ENCODE measurements around the gene IFNGR2.
A peak's percentile ranks its signal among the peaks of the same experiment; 100 is the strongest.

The IFNGR2 gene

DNA sequence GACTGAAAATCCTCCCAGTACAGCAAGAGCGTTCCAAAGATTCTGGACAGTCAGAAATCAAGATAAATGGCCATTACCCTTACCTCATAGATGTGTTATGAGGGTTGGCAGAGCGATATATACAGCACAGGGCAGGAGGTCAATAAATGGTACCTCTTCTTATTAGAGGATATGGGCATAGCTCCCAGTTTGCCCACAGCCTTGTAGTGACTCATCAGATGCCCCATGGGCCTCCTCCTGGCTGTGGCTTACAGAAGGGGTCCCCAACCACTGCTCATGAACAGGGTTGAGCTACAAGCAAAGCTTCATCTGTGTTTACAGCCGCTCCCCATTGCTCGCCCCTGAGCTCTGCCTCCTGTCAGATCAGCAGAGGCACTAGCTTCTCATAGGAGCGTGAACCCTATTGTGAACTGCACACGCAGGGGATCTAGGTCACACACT is 7.3 kb upstream of the IFNGR2 start:
- Histone ChIP-seq H3K27me3 (ENCODE audit: control insufficient read depth in 3 of 3, insufficient read depth in 3 of 3, low read depth in 1 of 3, low read length in 3 of 3) (peaks cover 0 to 2% (median 0%) of the 10 kb centered on the region in 3 experiments), H2BK120ac (ENCODE audit: low read depth, low read length) (no peak overlapping the region), H3K9me3 (replicated peaks in 1 of 2; ENCODE audit: control insufficient read depth in 2 of 2, insufficient read depth in 1 of 2, low read depth in 1 of 2, low read length in 2 of 2) (no peaks in the 10 kb centered on the region), H2BK5ac (ENCODE audit: low read length) (no peak overlapping the region), H4K8ac (ENCODE audit: low read depth, low read length) (no peak overlapping the region), H2BK15ac (ENCODE audit: low read length) (no peak overlapping the region), H2AFZ (ENCODE audit: low read length) (no peak overlapping the region), H3K14ac (ENCODE audit: low read length) (no peak overlapping the region), H3K27ac (replicated peaks; ENCODE audit: low read length) (no peak overlapping the region), H4K91ac (ENCODE audit: low read depth, low read length, poor library complexity) (no peak overlapping the region), H3K36me3 (replicated peaks in 1 of 2; ENCODE audit: control insufficient read depth in 2 of 2, insufficient read depth in 2 of 2, low read length in 2 of 2) (no peaks in the 10 kb centered on the region), H3K4me2 (ENCODE audit: insufficient read depth, low read length, poor library complexity, severe bottlenecking) (no peak overlapping the region), H3K18ac (ENCODE audit: low read length) (no peak overlapping the region), H3K4me1 (ENCODE audit: control insufficient read depth in 2 of 2, insufficient read depth in 1 of 2, low read depth in 1 of 2, low read length in 2 of 2) (peaks cover 0 to 5% of the 10 kb centered on the region in 2 donors), H3K9ac (ENCODE audit: low read depth, low read length, poor library complexity) (no peak overlapping the region), H3K23ac (ENCODE audit: low read depth, low read length, poor library complexity) (no peak overlapping the region), H3K4ac (ENCODE audit: low read length) (no peak overlapping the region), H2AK5ac (ENCODE audit: low read depth, low read length) (no peak overlapping the region), H2BK12ac (ENCODE audit: low read length) (no peak overlapping the region), H3K4me3 (ENCODE audit: low read length in 2 of 2) (peak overlapping the region in 1 of 2 donors; percentile 64), H3K79me1 (ENCODE audit: low read depth, low read length) (peaks cover 2% of the 10 kb centered on the region)
- no peak for DNase-seq (ENCODE audit: low spot score)
- WGBS, 2 donors (ENCODE audit: extremely low coverage in 2 of 2, insufficient read length in 2 of 2, insufficient replicate concordance in 1 of 2) = no CpG with 5 or more reads among the region's 6 CpGs

DNA sequence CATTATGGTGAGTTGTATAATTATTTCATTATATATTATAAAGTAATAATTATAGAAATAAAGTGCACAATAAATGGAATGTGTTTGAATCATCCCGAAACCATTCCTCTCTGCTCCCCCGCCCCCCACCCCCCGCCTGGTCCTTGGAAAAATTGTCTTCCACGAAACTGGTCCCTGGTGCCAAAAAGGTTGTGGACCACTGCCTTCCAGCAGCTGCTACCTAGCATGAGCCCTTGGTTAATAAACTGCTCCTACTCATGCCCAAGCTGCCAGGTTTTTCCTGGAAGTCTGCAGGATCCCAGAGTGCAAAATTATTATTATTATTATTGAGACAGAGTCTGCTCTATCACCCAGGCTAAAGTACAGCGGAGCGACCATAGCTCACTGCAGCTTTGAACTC is 6.8 kb upstream of the IFNGR2 start:
- H3K79me1 ChIP-seq (ENCODE audit: low read depth, low read length) = peaks cover 2% of the 10 kb centered on the region
- no peaks in the 10 kb centered on the region for H3K36me3 ChIP-seq (replicated peaks in 1 of 2; ENCODE audit: control insufficient read depth in 2 of 2, insufficient read depth in 2 of 2, low read length in 2 of 2)
- no peak overlapping the region for H3K9ac ChIP-seq (ENCODE audit: low read depth, low read length, poor library complexity)
- H3K9me3 ChIP-seq (replicated peaks in 1 of 2; ENCODE audit: control insufficient read depth in 2 of 2, insufficient read depth in 1 of 2, low read depth in 1 of 2, low read length in 2 of 2) = no peaks in the 10 kb centered on the region
- WGBS, 2 donors (ENCODE audit: extremely low coverage in 2 of 2, insufficient read length in 2 of 2, insufficient replicate concordance in 1 of 2) = no CpG with 5 or more reads among the region's 6 CpGs
- H3K4ac ChIP-seq (ENCODE audit: low read length) = no peak overlapping the region
- H2BK5ac ChIP-seq (ENCODE audit: low read length) = no peak overlapping the region
- no peak overlapping the region for H2BK120ac ChIP-seq (ENCODE audit: low read depth, low read length)
- no peak overlapping the region for H4K8ac ChIP-seq (ENCODE audit: low read depth, low read length)
- no peak overlapping the region for H3K4me3 ChIP-seq (ENCODE audit: low read length in 2 of 2)
- H2BK12ac ChIP-seq (ENCODE audit: low read length) = no peak overlapping the region
- H3K27me3 ChIP-seq (ENCODE audit: control insufficient read depth in 3 of 3, insufficient read depth in 3 of 3, low read depth in 1 of 3, low read length in 3 of 3) = peaks cover 0 to 2% (median 0%) of the 10 kb centered on the region in 3 experiments
- no peak overlapping the region for H2AFZ ChIP-seq (ENCODE audit: low read length)
- no peak for DNase-seq (ENCODE audit: low spot score)
- no peak overlapping the region for H2BK15ac ChIP-seq (ENCODE audit: low read length)
- no peak overlapping the region for H2AK5ac ChIP-seq (ENCODE audit: low read depth, low read length)
- no peak overlapping the region for H3K14ac ChIP-seq (ENCODE audit: low read length)
- no peak overlapping the region for H3K18ac ChIP-seq (ENCODE audit: low read length)
- no peak overlapping the region for H3K23ac ChIP-seq (ENCODE audit: low read depth, low read length, poor library complexity)
- no peak overlapping the region for H3K27ac ChIP-seq (replicated peaks; ENCODE audit: low read length)
- H3K4me2 ChIP-seq (ENCODE audit: insufficient read depth, low read length, poor library complexity, severe bottlenecking) = no peak overlapping the region
- peaks cover 0 to 5% of the 10 kb centered on the region in 2 donors for H3K4me1 ChIP-seq (ENCODE audit: control insufficient read depth in 2 of 2, insufficient read depth in 1 of 2, low read depth in 1 of 2, low read length in 2 of 2)
- H4K91ac ChIP-seq (ENCODE audit: low read depth, low read length, poor library complexity) = no peak overlapping the region

DNA sequence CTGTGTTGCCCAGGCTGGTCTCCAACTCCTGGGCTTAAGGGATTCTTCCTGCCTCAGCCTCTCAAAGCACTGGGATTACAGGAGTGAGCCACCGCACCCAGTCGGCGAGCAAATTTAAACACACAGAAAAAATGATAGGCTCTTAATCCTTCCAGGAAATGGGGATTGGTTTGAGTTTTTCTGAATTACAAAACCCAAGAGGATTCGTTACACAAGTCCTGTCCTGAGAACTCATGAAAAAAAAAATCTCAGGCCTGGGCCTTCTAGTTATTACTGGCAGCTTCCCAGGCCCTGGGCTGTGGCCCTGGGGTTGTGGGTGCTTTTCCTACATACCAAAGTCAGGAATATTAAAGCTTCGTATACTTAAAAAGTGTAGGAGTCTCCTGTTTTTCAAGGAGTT is 6.3 kb upstream of the IFNGR2 start:
- no peak overlapping the region for H2BK5ac ChIP-seq (ENCODE audit: low read length)
- H3K4me1 ChIP-seq (ENCODE audit: control insufficient read depth in 2 of 2, insufficient read depth in 1 of 2, low read depth in 1 of 2, low read length in 2 of 2) = peaks cover 0 to 5% of the 10 kb centered on the region in 2 donors
- no peak overlapping the region for H3K4me3 ChIP-seq (ENCODE audit: low read length in 2 of 2)
- H2BK12ac ChIP-seq (ENCODE audit: low read length) = no peak overlapping the region
- no peaks in the 10 kb centered on the region for H3K36me3 ChIP-seq (replicated peaks in 1 of 2; ENCODE audit: control insufficient read depth in 2 of 2, insufficient read depth in 2 of 2, low read length in 2 of 2)
- peaks cover 0 to 2% (median 0%) of the 10 kb centered on the region in 3 experiments for H3K27me3 ChIP-seq (ENCODE audit: control insufficient read depth in 3 of 3, insufficient read depth in 3 of 3, low read depth in 1 of 3, low read length in 3 of 3)
- peaks cover 2% of the 10 kb centered on the region for H3K79me1 ChIP-seq (ENCODE audit: low read depth, low read length)
- no peak overlapping the region for H3K14ac ChIP-seq (ENCODE audit: low read length)
- H3K9me3 ChIP-seq (replicated peaks in 1 of 2; ENCODE audit: control insufficient read depth in 2 of 2, insufficient read depth in 1 of 2, low read depth in 1 of 2, low read length in 2 of 2) = no peaks in the 10 kb centered on the region
- WGBS, 2 donors (ENCODE audit: extremely low coverage in 2 of 2, insufficient read length in 2 of 2, insufficient replicate concordance in 1 of 2) = no CpG with 5 or more reads among the region's 5 CpGs
- H4K91ac ChIP-seq (ENCODE audit: low read depth, low read length, poor library complexity) = no peak overlapping the region
- H3K18ac ChIP-seq (ENCODE audit: low read length) = no peak overlapping the region
- no peak overlapping the region for H2BK120ac ChIP-seq (ENCODE audit: low read depth, low read length)
- no peak overlapping the region for H2BK15ac ChIP-seq (ENCODE audit: low read length)
- H3K27ac ChIP-seq (replicated peaks; ENCODE audit: low read length) = no peak overlapping the region
- H2AFZ ChIP-seq (ENCODE audit: low read length) = no peak overlapping the region
- no peak for DNase-seq (ENCODE audit: low spot score)
- H3K4ac ChIP-seq (ENCODE audit: low read length) = no peak overlapping the region
- no peak overlapping the region for H3K4me2 ChIP-seq (ENCODE audit: insufficient read depth, low read length, poor library complexity, severe bottlenecking)
- H3K9ac ChIP-seq (ENCODE audit: low read depth, low read length, poor library complexity) = no peak overlapping the region
- no peak overlapping the region for H2AK5ac ChIP-seq (ENCODE audit: low read depth, low read length)
- no peak overlapping the region for H3K23ac ChIP-seq (ENCODE audit: low read depth, low read length, poor library complexity)
- no peak overlapping the region for H4K8ac ChIP-seq (ENCODE audit: low read depth, low read length)

DNA sequence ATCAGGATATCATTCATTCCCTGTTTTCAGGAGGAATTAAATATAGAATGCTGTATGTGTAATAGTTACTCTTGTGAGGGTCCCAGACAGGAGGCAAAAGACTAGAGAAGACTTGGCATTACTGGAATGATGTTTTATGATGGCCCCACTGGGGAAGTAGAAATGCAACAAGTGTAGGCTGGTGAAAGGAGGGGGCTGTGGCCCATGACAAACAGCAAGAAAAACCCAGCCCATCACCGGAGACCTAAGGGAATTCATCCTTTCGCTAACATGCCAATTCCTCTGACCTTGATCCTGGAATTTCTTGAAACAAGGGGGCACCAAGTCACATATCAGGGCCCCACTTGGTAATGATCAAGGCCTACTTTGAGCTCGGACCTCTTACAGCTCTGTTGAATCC is 5.5 kb upstream of the IFNGR2 start:
- no peak overlapping the region for H3K9ac ChIP-seq (ENCODE audit: low read depth, low read length, poor library complexity)
- no peak overlapping the region for H2BK120ac ChIP-seq (ENCODE audit: low read depth, low read length)
- H3K4me1 ChIP-seq (ENCODE audit: control insufficient read depth in 2 of 2, insufficient read depth in 1 of 2, low read depth in 1 of 2, low read length in 2 of 2) = peaks cover 0 to 7% of the 10 kb centered on the region in 2 donors
- WGBS, 2 donors (ENCODE audit: extremely low coverage in 2 of 2, insufficient read length in 2 of 2, insufficient replicate concordance in 1 of 2) = no CpG with 5 or more reads among the region's 3 CpGs
- H3K23ac ChIP-seq (ENCODE audit: low read depth, low read length, poor library complexity) = no peak overlapping the region
- no peaks in the 10 kb centered on the region for H3K9me3 ChIP-seq (replicated peaks in 1 of 2; ENCODE audit: control insufficient read depth in 2 of 2, insufficient read depth in 1 of 2, low read depth in 1 of 2, low read length in 2 of 2)
- DNase-seq (ENCODE audit: low spot score) = no peak
- peak overlapping the region; percentile 76 for H3K4ac ChIP-seq (ENCODE audit: low read length)
- H2BK5ac ChIP-seq (ENCODE audit: low read length) = no peak overlapping the region
- no peak overlapping the region for H2BK12ac ChIP-seq (ENCODE audit: low read length)
- no peak overlapping the region for H4K8ac ChIP-seq (ENCODE audit: low read depth, low read length)
- peaks cover 2% of the 10 kb centered on the region for H3K79me1 ChIP-seq (ENCODE audit: low read depth, low read length)
- H2BK15ac ChIP-seq (ENCODE audit: low read length) = no peak overlapping the region
- no peaks in the 10 kb centered on the region for H3K36me3 ChIP-seq (replicated peaks in 1 of 2; ENCODE audit: control insufficient read depth in 2 of 2, insufficient read depth in 2 of 2, low read length in 2 of 2)
- no peak overlapping the region for H3K4me3 ChIP-seq (ENCODE audit: low read length in 2 of 2)
- no peak overlapping the region for H2AFZ ChIP-seq (ENCODE audit: low read length)
- peaks cover 0 to 2% (median 0%) of the 10 kb centered on the region in 3 experiments for H3K27me3 ChIP-seq (ENCODE audit: control insufficient read depth in 3 of 3, insufficient read depth in 3 of 3, low read depth in 1 of 3, low read length in 3 of 3)
- H2AK5ac ChIP-seq (ENCODE audit: low read depth, low read length) = peak overlapping the region; percentile 3
- no peak overlapping the region for H4K91ac ChIP-seq (ENCODE audit: low read depth, low read length, poor library complexity)
- peak overlapping the region; percentile 59 for H3K18ac ChIP-seq (ENCODE audit: low read length)
- no peak overlapping the region for H3K14ac ChIP-seq (ENCODE audit: low read length)
- H3K4me2 ChIP-seq (ENCODE audit: insufficient read depth, low read length, poor library complexity, severe bottlenecking) = no peak overlapping the region
- H3K27ac ChIP-seq (replicated peaks; ENCODE audit: low read length) = no peak overlapping the region
